ENCODE data around the gene GLYATL2. TPM values are rescaled to one million over a fixed set of nuclear protein-coding genes. Genes with fewer than 3 reads are reported as not detected.

Gene GLYATL2
- 0.50 TPM for total RNA-seq
- long read RNA-seq, result 0 reads

GRCh38 chr11:58844361-58845005 is at the start of gene GLYATL2:
TSS of gene GLYATL2 (minus strand) at chr11:58844704. CDS start at chr11:58839612, 5,092 bp downstream.
- no peak for DNase-seq
- no peak for ATAC-seq
- intact Hi-C loops (cut with micrococcal nuclease), result no loop called here

GRCh38 chr11:58893899-58894298 is 49.4 kb upstream of the GLYATL2 start:
- intact Hi-C loops (cut with micrococcal nuclease), result no loop called here
- no peak for ATAC-seq
- no peak for DNase-seq

- DNase-seq, result no peak
These were observed 44.1 kb upstream of the GLYATL2 start for GRCh38 chr11:58888579-58888978.

GRCh38 chr11:58887452-58887851 is 42.9 kb upstream of the GLYATL2 start:
- intact Hi-C loops (cut with micrococcal nuclease), result no loop called here
- DNase-seq (no peak), ATAC-seq (no peak)

More at GRCh38 chr11:58888579-58888978, 44.1 kb upstream of the GLYATL2 start:
- ATAC-seq, result no peak
- intact Hi-C loops (cut with micrococcal nuclease), result no loop called here

GRCh38 chr11:58880625-58881024 is 36.1 kb upstream of the GLYATL2 start:
- intact Hi-C loops (cut with micrococcal nuclease), result no loop called here
- ATAC-seq, result no peak

GRCh38 chr11:58880166-58880565 is 35.7 kb upstream of the GLYATL2 start:
- ATAC-seq (no peak), DNase-seq (no peak)
- intact Hi-C loops (cut with micrococcal nuclease), result no loop called here

More at GRCh38 chr11:58880625-58881024, 36.1 kb upstream of the GLYATL2 start:
- no peak for DNase-seq

GRCh38 chr11:58867556-58867955 is 23.1 kb upstream of the GLYATL2 start:
- intact Hi-C loops (cut with micrococcal nuclease), result no loop called here
- no peak for DNase-seq
- ATAC-seq, result no peak

GRCh38 chr11:58866788-58867187 is 22.3 kb upstream of the GLYATL2 start:
- intact Hi-C loops (cut with micrococcal nuclease), result no loop called here
- DNase-seq (no peak), ATAC-seq (no peak)

GRCh38 chr11:58864335-58864734 is 19.8 kb upstream of the GLYATL2 start:
- DNase-seq (no peak), ATAC-seq (no peak)
- intact Hi-C loops (cut with micrococcal nuclease), result no loop called here

- ATAC-seq (no peak), DNase-seq (no peak)
- intact Hi-C loops (cut with micrococcal nuclease), result no loop called here
These were observed 19.2 kb upstream of the GLYATL2 start for GRCh38 chr11:58863697-58864096.

GRCh38 chr11:58861533-58861932 is 17.0 kb upstream of the GLYATL2 start:
- DNase-seq (no peak), ATAC-seq (no peak)
- intact Hi-C loops (cut with micrococcal nuclease), result no loop called here

GRCh38 chr11:58856806-58857205 is 12.3 kb upstream of the GLYATL2 start:
- intact Hi-C loops (cut with micrococcal nuclease), result no loop called here
- DNase-seq, result no peak
- no peak for ATAC-seq

- ATAC-seq (no peak), DNase-seq (no peak)
- intact Hi-C loops (cut with micrococcal nuclease), result no loop called here
These were observed 882 bp upstream of the GLYATL2 start for GRCh38 chr11:58845386-58845785.

GRCh38 chr11:58837707-58838388 is 6.7 kb downstream of the GLYATL2 start:
- intact Hi-C loops (cut with micrococcal nuclease), result no loop called here
- no peak for DNase-seq
- ATAC-seq, result no peak

GRCh38 chr11:58832056-58832645 is 12.4 kb downstream of the GLYATL2 start:
- no peak for ATAC-seq
- intact Hi-C loops (cut with micrococcal nuclease), result no loop called here
- DNase-seq, result no peak

- no peak for DNase-seq
- intact Hi-C loops (cut with micrococcal nuclease), result no loop called here
These were observed 13.7 kb downstream of the GLYATL2 start for GRCh38 chr11:58830673-58831301.

GRCh38 chr11:58829786-58830185 is 14.7 kb downstream of the GLYATL2 start:
- no peak for ATAC-seq
- intact Hi-C loops (cut with micrococcal nuclease), result no loop called here

More at GRCh38 chr11:58830673-58831301, 13.7 kb downstream of the GLYATL2 start:
- no peak for ATAC-seq

GRCh38 chr11:58813693-58814092 is 30.8 kb downstream of the GLYATL2 start:
- ATAC-seq, result no peak
- intact Hi-C loops (cut with micrococcal nuclease), result no loop called here
- no peak for DNase-seq

More at GRCh38 chr11:58829786-58830185, 14.7 kb downstream of the GLYATL2 start:
- no peak for DNase-seq

GRCh38 chr11:58811499-58811898 is 33.0 kb downstream of the GLYATL2 start:
- intact Hi-C loops (cut with micrococcal nuclease), result no loop called here
- DNase-seq (no peak), ATAC-seq (no peak)

GRCh38 chr11:58807343-58807742 is 37.2 kb downstream of the GLYATL2 start:
- ATAC-seq, result no peak
- DNase-seq, result no peak
- intact Hi-C loops (cut with micrococcal nuclease), result no loop called here
